Measurements from ENCODE around the gene TMEM86A.

DNA sequence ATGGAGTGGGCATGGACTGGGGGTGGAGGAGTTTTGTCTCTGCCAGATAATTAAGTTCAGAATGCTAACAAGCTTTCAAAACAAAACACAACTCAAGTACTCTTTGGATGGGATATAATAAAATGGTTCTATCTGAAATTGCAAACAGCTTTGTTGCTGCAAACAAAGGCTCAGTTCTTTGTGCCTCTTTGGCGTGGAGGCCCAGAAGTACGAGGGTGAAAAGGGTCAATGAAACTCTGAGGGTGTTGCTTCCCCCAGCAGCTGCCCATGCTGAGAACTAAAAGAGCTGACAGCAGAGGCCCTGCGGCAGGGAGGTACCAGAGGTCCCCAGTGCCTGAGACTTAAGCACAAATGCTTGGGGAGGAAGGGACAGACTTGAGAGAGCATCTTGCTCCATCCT lies 53.9 kb downstream of the TMEM86A start:
- TF ChIP-seq, protein P1, sequence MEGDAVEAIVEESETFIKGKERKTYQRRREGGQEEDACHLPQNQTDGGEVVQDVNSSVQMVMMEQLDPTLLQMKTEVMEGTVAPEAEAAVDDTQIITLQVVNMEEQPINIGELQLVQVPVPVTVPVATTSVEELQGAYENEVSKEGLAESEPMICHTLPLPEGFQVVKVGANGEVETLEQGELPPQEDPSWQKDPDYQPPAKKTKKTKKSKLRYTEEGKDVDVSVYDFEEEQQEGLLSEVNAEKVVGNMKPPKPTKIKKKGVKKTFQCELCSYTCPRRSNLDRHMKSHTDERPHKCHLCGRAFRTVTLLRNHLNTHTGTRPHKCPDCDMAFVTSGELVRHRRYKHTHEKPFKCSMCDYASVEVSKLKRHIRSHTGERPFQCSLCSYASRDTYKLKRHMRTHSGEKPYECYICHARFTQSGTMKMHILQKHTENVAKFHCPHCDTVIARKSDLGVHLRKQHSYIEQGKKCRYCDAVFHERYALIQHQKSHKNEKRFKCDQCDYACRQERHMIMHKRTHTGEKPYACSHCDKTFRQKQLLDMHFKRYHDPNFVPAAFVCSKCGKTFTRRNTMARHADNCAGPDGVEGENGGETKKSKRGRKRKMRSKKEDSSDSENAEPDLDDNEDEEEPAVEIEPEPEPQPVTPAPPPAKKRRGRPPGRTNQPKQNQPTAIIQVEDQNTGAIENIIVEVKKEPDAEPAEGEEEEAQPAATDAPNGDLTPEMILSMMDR (IDR thresholded peaks at IDR 0.05), result no peak
- no peak for TF ChIP-seq EZH2 (IDR thresholded peaks at IDR 0.05)
- TF ChIP-seq EZH2phosphoT487 (IDR thresholded peaks at IDR 0.05), result no peak
